IPS-15b (cell line): ENCODE results near the gene SMIM44.
A peak's percentile ranks its signal among the peaks of the same experiment; 100 is the strongest.

Experiments used
- H3K27me3 ChIP-seq: one replicate; pipeline ENCODE4 v1.6.1; 2013; ENCODE audit warnings: low read length; ENCODE audit not compliant: control insufficient read depth, insufficient read depth
- H3K36me3 ChIP-seq: one replicate; pipeline ENCODE4 v1.6.1; 2013; ENCODE audit warnings: low read length; ENCODE audit not compliant: control insufficient read depth, insufficient read depth
- H3K4me1 ChIP-seq: one replicate; pipeline ENCODE4 v1.6.1; 2013; ENCODE audit warnings: mild to moderate bottlenecking, low read length; ENCODE audit not compliant: control insufficient read depth, insufficient read depth
- H3K4me3 ChIP-seq: one replicate; pipeline ENCODE4 v1.5.1; 2013; ENCODE audit warnings: low read depth, low read length
- H3K9ac ChIP-seq: one replicate; pipeline ENCODE4 v1.6.1; 2013; ENCODE audit warnings: low read depth, mild to moderate bottlenecking, low read length
- H3K9me3 ChIP-seq: one replicate; pipeline ENCODE4 v1.6.1; 2013; ENCODE audit warnings: mild to moderate bottlenecking, low read length; ENCODE audit not compliant: control insufficient read depth, insufficient read depth

Gene SMIM44

GRCh38 chr19:3494559-3494958, 11.3 kb upstream of the SMIM44 start:
- H3K36me3 ChIP-seq = peaks cover 35% of the 10 kb centered on the region
- no peaks in the 10 kb centered on the region for H3K4me1 ChIP-seq
- H3K9me3 ChIP-seq = no peaks in the 10 kb centered on the region
- H3K9ac ChIP-seq = no peak overlapping the region
- H3K27me3 ChIP-seq = no peaks in the 10 kb centered on the region
- no peak overlapping the region for H3K4me3 ChIP-seq

DNA sequence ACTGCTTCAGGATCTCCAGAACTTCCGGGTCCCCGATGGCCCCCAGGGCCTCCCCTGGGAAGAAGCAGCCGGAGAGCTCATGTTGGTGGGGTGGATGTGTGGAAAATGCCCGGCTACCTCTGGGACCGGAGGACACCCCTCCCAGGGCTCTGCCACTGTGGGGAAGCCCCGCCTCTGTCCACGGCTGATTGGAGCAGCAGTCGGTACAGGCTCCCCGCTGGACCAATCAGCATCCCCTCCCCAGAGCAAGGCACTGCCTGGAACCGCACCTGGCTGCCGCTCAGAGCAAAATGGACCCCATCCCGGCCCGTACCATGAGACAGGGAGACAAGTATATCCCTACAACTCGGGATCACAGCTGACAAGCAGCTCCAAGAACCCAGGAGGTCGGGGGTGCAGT, 10.8 kb upstream of the SMIM44 start:
- H3K4me1 ChIP-seq = no peaks in the 10 kb centered on the region
- peaks cover 35% of the 10 kb centered on the region for H3K36me3 ChIP-seq
- H3K27me3 ChIP-seq = no peaks in the 10 kb centered on the region
- no peak overlapping the region for H3K4me3 ChIP-seq
- no peaks in the 10 kb centered on the region for H3K9me3 ChIP-seq
- H3K9ac ChIP-seq = no peak overlapping the region

- H3K36me3 ChIP-seq = peaks cover 35% of the 10 kb centered on the region
Observed at GRCh38 chr19:3493651-3494050, 10.4 kb upstream of the SMIM44 start.

DNA sequence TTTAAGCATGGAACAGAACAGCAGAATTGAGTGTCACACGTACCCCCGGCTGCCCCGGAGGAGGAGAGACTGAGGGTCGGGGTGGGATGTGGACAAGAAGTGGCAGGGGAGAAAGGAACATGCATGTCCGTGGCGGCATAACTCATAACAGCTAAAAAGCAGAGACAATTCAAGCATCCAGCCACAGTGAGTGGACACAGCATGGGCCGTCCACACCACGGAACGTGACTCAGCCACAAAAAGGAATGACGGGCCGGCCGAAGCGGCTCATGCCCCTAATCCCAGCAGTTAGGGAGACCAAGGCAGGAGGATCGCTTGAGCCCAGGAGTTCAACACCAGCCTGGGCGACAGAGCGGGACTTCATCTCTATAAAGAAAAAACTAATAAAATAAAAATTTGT, 9.7 kb upstream of the SMIM44 start:
- peaks cover 34% of the 10 kb centered on the region for H3K36me3 ChIP-seq

More at GRCh38 chr19:3493651-3494050, 10.4 kb upstream of the SMIM44 start:
- Histone ChIP-seq H3K4me1 (no peaks in the 10 kb centered on the region), H3K4me3 (no peak overlapping the region), H3K27me3 (no peaks in the 10 kb centered on the region), H3K9ac (no peak overlapping the region), H3K9me3 (no peaks in the 10 kb centered on the region)

DNA sequence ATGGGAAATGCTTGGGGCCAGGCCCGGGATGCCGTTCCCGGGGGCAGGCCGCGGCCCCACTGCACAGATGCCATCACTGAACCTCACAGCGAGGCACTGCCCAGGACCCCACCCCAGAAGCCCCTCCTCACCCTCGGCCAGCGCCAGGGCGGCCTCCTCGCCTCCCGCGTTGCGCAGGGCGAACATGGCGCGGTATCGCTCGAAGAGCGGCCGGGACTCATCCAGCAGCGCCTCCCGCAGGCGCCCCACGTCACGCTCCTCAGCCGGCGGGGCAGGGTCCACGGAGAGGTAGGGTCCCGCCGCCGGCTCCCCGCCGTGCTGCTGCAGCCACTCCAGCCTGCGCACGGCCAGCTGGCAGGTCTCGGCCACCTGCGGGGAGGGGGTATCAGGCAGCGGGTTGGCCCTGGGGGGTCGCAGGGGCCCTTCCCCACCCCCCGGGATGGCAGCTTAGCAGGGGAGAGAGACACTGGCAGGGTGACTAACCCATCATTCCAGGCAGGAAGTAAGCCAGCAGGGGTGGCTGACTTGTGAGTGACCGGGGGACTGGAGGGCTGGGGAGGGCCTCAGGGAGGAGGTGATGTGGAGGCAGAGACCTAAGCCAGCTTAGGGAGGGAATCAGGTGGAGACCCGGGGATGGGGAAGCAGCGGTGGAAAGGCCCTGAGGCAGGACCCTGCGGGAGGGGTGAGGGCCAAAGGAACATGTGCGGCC, 9.0 kb upstream of the SMIM44 start:
- Histone ChIP-seq H3K36me3 (peaks cover 32% of the 10 kb centered on the region), H3K4me1 (no peaks in the 10 kb centered on the region), H3K9ac (no peak overlapping the region), H3K4me3 (no peak overlapping the region), H3K27me3 (no peaks in the 10 kb centered on the region), H3K9me3 (no peaks in the 10 kb centered on the region)

More for the DNA sequence above, 9.7 kb upstream of the SMIM44 start:
- no peak overlapping the region for H3K4me3 ChIP-seq
- no peaks in the 10 kb centered on the region for H3K4me1 ChIP-seq
- H3K9me3 ChIP-seq = no peaks in the 10 kb centered on the region
- H3K27me3 ChIP-seq = no peaks in the 10 kb centered on the region
- H3K9ac ChIP-seq = no peak overlapping the region

- H3K9me3 ChIP-seq = no peaks in the 10 kb centered on the region
- H3K36me3 ChIP-seq = peaks cover 28% of the 10 kb centered on the region
- H3K4me1 ChIP-seq = no peaks in the 10 kb centered on the region
- H3K4me3 ChIP-seq = no peak overlapping the region
- H3K27me3 ChIP-seq = no peaks in the 10 kb centered on the region
- no peak overlapping the region for H3K9ac ChIP-seq
Observed at GRCh38 chr19:3491396-3492119, 8.3 kb upstream of the SMIM44 start.

GRCh38 chr19:3482507-3483225, 575 bp downstream of the SMIM44 start:
- Histone ChIP-seq H3K4me1 (peaks cover 2% of the 10 kb centered on the region), H3K27me3 (peaks cover 6% of the 10 kb centered on the region), H3K9me3 (no peaks in the 10 kb centered on the region), H3K9ac (no peak overlapping the region), H3K36me3 (no peaks in the 10 kb centered on the region), H3K4me3 (no peak overlapping the region)

GRCh38 chr19:3481241-3482090, 1.8 kb downstream of the SMIM44 start:
- Histone ChIP-seq H3K9ac (no peak overlapping the region), H3K4me3 (no peak overlapping the region), H3K36me3 (no peaks in the 10 kb centered on the region)

GRCh38 chr19:3480383-3481091, 2.7 kb downstream of the SMIM44 start, which contains the start of gene SMIM24:
TSS of gene SMIM24 (minus strand) at chr19:3480525. CDS start at chr19:3480463, 62 bp downstream.
- H3K36me3 ChIP-seq = no peaks in the 10 kb centered on the region
- peak within 1 kb of the TSS; percentile 35 for H3K4me3 ChIP-seq
- no peaks in the 10 kb centered on the region for H3K9me3 ChIP-seq
- H3K27me3 ChIP-seq = peaks cover 8% of the 10 kb centered on the region
- H3K4me1 ChIP-seq = peaks cover 2% of the 10 kb centered on the region
- H3K9ac ChIP-seq = no peak within 1 kb of the TSS

More at GRCh38 chr19:3481241-3482090, 1.8 kb downstream of the SMIM44 start:
- H3K27me3 ChIP-seq = peaks cover 6% of the 10 kb centered on the region
- H3K4me1 ChIP-seq = peaks cover 2% of the 10 kb centered on the region
- no peaks in the 10 kb centered on the region for H3K9me3 ChIP-seq

DNA sequence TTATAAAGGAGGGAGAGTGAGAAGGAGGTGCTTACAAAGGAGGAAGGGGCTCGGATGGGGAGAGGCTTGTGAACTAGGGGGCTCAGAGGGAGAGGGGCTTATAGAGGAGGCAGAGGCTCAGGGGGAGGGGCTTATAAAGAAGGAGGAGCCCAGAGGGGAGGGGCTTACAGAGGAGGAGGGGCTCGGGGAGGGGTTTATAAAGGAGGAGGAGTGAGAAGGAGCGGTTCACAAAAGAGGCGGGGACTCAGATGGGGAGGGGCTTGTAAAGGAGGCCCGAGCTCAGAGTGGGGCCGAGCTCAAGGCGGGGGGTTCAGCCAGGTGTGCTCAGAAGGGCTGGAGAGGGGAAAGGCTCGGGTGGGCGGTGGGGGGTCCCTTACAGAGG, 3.4 kb downstream of the SMIM44 start:
- Histone ChIP-seq H3K4me1 (peaks cover 2% of the 10 kb centered on the region), H3K4me3 (peak overlapping the region; percentile 13), H3K9me3 (no peaks in the 10 kb centered on the region), H3K27me3 (peaks cover 8% of the 10 kb centered on the region), H3K36me3 (no peaks in the 10 kb centered on the region), H3K9ac (no peak overlapping the region)
